ENCODE measurements around the gene CCDC126. TPM values are rescaled to one million over a fixed set of nuclear protein-coding genes. Genes with fewer than 3 reads are reported as not detected.

Gene CCDC126
- total and polyA plus RNA-seq, 2 of the 8 experiments (the other 6 are each of a cell fraction or from before 2014, with no cell fraction given): 1.4 to 5.3 TPM

DNA sequence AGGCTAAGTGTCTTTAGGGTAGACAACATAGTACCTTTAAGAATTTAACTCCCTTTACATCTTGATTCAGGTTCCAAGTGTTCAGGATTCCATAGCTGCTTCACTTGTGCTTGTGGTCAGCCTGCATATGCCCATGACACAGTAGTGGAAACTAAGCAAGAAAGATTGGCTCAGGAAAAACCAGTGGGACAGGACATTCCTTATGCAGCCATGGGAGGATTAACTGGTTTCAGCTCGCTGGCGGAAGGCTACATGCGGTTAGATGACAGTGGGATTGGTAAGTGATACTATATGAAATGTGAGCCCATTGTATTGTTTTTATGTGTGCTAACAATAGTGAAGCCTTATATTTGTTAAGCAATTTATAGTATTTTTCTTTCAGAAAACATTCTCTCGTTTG lies 94.1 kb downstream of the CCDC126 start:
- no peak overlapping the region for H3K56ac ChIP-seq (replicated peaks; ENCODE audit: insufficient read length, low read depth, low read length)
- H3K23ac ChIP-seq (ENCODE audit: insufficient read length): no peak overlapping the region
- H3K9me3 ChIP-seq (ENCODE audit: insufficient read depth in 2 of 2, low read depth in 1 of 2, low read length in 1 of 2): no peaks in the 10 kb centered on the region
- peaks cover 3 to 49% (median 27%) of the 10 kb centered on the region in 4 experiments; a peak in 6 of 8 replicates for H3K36me3 ChIP-seq (ENCODE audit: control insufficient read depth in 2 of 4, insufficient read depth in 4 of 4, low read length in 3 of 4)
- no peak overlapping the region for H4K91ac ChIP-seq (replicated peaks; ENCODE audit: insufficient read length, low read length)
- no peaks in the 10 kb centered on the region for H3K4me1 ChIP-seq (replicated peaks in 1 of 4; ENCODE audit: control insufficient read depth in 3 of 4, insufficient read depth in 4 of 4, low read length in 3 of 4)
- DNase-seq (ENCODE audit: low read depth in 1 of 2, low spot score in 2 of 2) (no peak), FAIRE-seq (no peak)
- no peaks in the 10 kb centered on the region for H3K23me2 ChIP-seq (ENCODE audit: low read depth, low read length)
- no peak overlapping the region for H2BK15ac ChIP-seq (ENCODE audit: low read length)
- TF ChIP-seq POLR2AphosphoS5 (IDR thresholded peaks at IDR 0.05; ENCODE audit: low read depth, low read length) (no peak), TAF1 (IDR thresholded peaks at IDR 0.05; ENCODE audit: low read depth, low read length) (no peak), EP300 (IDR thresholded peaks at IDR 0.05; ENCODE audit: borderline replicate concordance in 1 of 2, low read depth in 2 of 2, low read length in 2 of 2) (no peak), EGR1 (IDR thresholded peaks at IDR 0.05; ENCODE audit: borderline replicate concordance, low read depth, low read length) (no peak), ASH2L (IDR thresholded peaks at IDR 0.05; ENCODE audit: low read length) (no peak), TCF12 (IDR thresholded peaks at IDR 0.05; ENCODE audit: low read depth, low read length) (no peak), CREB1 (IDR thresholded peaks at IDR 0.05) (no peak), KDM1A (IDR thresholded peaks at IDR 0.05; ENCODE audit: borderline replicate concordance, low read length) (no peak), KDM4A (IDR thresholded peaks at IDR 0.05; ENCODE audit: low read depth, low read length, severe bottlenecking) (no peak), TEAD4 (IDR thresholded peaks at IDR 0.05; ENCODE audit: low read depth, low read length) (no peak), BCL11A (IDR thresholded peaks at IDR 0.05; ENCODE audit: low read depth in 2 of 2, low read length in 2 of 2) (no peak), CHD2 (IDR thresholded peaks at IDR 0.05; ENCODE audit: low read length) (no peak), CTBP2 (IDR thresholded peaks at IDR 0.05; ENCODE audit: borderline replicate concordance, insufficient read depth, insufficient read length, low read length) (no peak), ZNF274 (IDR thresholded peaks at IDR 0.05; ENCODE audit: borderline replicate concordance, extremely low read depth, low read length) (no peak)
- no peak overlapping the region for H2AFZ ChIP-seq (ENCODE audit: low read length)
- H3K79me1 ChIP-seq (ENCODE audit: low read depth, low read length): no peaks in the 10 kb centered on the region
- H2BK120ac ChIP-seq (replicated peaks; ENCODE audit: low read depth, low read length): no peak overlapping the region
- peaks cover 0 to 1% of the 10 kb centered on the region in 2 experiments for H4K20me1 ChIP-seq (replicated peaks in 1 of 2; ENCODE audit: control insufficient read depth in 1 of 2, insufficient read depth in 2 of 2, low read length in 2 of 2)
- WGBS, 2 experiments (ENCODE audit: extremely low coverage in 1 of 2, insufficient coverage in 1 of 2, insufficient read length in 1 of 2, insufficient replicate concordance in 2 of 2, low coverage in 1 of 2, low lambda C conversion rate in 2 of 2, missing lambda C conversion rate in 1 of 2): 99% methylated on average over 4 of the region's 4 CpGs; no CpG with 5 or more reads in 1 of the 2 experiments
- H3K18ac ChIP-seq (ENCODE audit: extremely low read depth, low read length): no peak overlapping the region
- H3K4me3 ChIP-seq (ENCODE audit: extremely low read depth in 1 of 4, insufficient read depth in 2 of 4, low read depth in 3 of 4, low read length in 4 of 4): no peak overlapping the region
- no peak overlapping the region for H2BK20ac ChIP-seq (ENCODE audit: low read length)
- no peak overlapping the region for H3K4me2 ChIP-seq (ENCODE audit: insufficient read depth in 1 of 2, low read depth in 2 of 2, low read length in 2 of 2)
- H2BK12ac ChIP-seq (ENCODE audit: low read depth, low read length): no peak overlapping the region
- H3K27ac ChIP-seq (ENCODE audit: low read depth, low read length): no peak overlapping the region
- no peak overlapping the region for H4K8ac ChIP-seq (ENCODE audit: extremely low read depth, insufficient read depth, low read length)
- ChIA-PET POLR2A (ENCODE audit: partially characterized antibody) (interaction anchor here (0.6 to 2.2 kb wide), 5 partner anchors 10 to 20 kb away, joined by 3 to 5 read pairs (median 3); partner anchors contain the start of gene STK31), CTCF (ENCODE audit: partially characterized antibody) (no interaction called here)
- no peak overlapping the region for H3K14ac ChIP-seq (ENCODE audit: insufficient read length)
- no peaks in the 10 kb centered on the region for H3K27me3 ChIP-seq (replicated peaks in 1 of 4; ENCODE audit: control insufficient read depth in 3 of 4, extremely low read depth in 1 of 4, insufficient read depth in 3 of 4, low read length in 3 of 4)
- H3K79me2 ChIP-seq (ENCODE audit: control insufficient read depth in 1 of 2, insufficient read depth in 2 of 2, low read length in 2 of 2): peaks cover 0 to 13% of the 10 kb centered on the region in 2 experiments; a peak in 2 of 4 replicates
- H3K9ac ChIP-seq (replicated peaks in 1 of 4; ENCODE audit: extremely low read depth in 1 of 4, low read depth in 3 of 4, low read length in 3 of 4): no peak overlapping the region
- no peak overlapping the region for H2AK5ac ChIP-seq (ENCODE audit: low read depth, low read length)
- H4K5ac ChIP-seq (ENCODE audit: insufficient read length, low read depth, low read length): no peak overlapping the region
- H2BK5ac ChIP-seq (ENCODE audit: low read depth, low read length): no peak overlapping the region
- no peak overlapping the region for H3K4ac ChIP-seq (replicated peaks; ENCODE audit: insufficient read length, low read depth, low read length)
